NCI-H2029 treated with DMSO at 0.1 percent for 48 hours (cell line): Measurements from ENCODE around the gene ZNF765.
A peak's percentile ranks its signal among the peaks of the same experiment; 100 is the strongest.
"Not testable (repeated sequence)": the region's sequence is repeated elsewhere in the genome, so short reads cannot be mapped to it uniquely, and the experiment has no call there.

Experiments
- DNase-seq: peaks from one replicate; lab custom pipeline; 2025; lab: John Stamatoyannopoulos, UW

ZNF765 gene

DNA sequence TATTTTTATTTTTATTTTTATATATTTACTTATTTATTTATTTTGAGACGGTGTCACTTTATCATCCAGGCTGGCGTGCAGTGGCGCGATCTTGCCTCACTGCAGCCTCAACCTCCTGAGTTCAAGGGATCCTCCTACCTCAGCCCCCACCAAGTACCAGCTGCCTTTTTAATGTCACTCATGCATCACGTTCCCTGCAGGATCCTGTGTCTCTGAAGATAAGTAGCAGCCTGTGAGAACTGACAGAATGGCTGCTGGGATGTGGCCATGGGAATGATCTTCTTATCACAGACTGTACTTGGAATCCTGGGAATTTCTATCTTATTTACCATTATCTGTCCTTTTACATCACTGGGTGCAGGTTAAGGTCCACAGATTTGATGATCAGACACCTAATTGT, 27.6 kb downstream of the ZNF765 start:
- no peak for DNase-seq

DNA sequence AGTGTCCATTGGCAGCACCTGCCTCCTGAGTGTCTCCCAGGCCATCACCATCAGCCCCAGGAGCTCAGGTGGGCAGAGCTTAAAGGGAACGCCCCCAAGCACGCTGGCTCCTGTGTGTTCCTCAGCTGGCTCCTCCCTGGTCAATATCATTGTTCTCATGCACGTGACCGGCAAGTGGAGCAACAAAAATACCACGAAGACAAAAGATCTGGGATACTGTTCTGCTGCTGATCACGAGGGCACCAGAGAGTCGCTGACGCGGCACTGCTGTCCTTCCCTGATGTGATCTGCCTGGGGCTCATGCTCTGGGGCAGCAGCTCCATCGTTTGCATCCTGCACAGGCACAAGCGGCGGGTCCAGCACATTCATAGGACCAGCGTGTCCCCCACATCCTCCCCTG, 28.1 kb downstream of the ZNF765 start:
- not testable (repeated sequence) for DNase-seq

DNA sequence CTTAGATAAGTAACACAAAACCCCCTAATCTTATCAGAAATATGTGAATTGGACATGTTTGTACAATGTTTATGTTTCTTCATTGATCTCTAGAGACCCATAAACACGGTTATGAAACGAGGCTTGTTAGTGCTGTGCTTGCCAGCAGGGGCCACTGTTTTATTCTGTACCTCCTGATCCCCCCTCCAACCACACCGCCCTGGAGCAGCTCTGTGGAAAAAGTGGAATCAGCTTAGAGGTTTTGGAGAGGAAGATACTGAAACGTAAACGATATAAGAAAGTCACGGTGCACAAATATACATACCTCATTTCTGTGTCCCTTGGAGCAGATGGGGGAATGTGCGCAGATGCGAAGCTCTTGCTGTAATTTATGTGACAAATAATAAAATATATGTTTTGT, 28.7 kb downstream of the ZNF765 start:
- DNase-seq = not testable (repeated sequence)

DNA sequence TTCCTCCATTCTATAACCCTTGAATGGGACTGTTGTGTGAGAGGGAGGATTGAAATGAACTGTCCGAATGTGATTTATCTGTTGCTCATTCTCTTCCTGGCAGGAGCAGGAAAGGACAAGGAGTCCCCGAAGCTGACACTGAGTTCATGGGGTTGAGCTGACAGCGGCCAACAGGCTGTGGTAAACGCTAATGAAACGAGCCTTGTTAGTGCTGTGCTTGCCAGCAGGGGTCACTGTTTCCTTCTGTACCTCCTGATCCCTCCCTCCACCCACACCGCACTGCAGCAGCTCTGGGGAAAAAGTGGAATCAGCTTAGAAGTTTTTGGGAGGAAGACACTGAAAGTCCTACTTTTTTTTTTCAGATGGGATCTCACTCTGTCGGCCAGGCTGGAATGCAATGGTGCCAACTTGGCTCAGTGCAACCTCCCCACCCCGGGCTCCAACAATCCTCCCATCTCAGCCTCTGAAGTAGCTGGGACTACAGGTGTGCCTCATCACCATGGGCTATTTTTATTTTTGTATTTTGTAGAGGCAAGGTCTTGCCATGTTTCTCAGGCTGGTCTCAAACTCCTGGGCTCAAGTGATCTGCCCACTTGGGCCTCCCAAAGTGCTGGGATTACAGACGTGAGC, 30.1 kb downstream of the ZNF765 start:
- peak; percentile 37 for DNase-seq

DNA sequence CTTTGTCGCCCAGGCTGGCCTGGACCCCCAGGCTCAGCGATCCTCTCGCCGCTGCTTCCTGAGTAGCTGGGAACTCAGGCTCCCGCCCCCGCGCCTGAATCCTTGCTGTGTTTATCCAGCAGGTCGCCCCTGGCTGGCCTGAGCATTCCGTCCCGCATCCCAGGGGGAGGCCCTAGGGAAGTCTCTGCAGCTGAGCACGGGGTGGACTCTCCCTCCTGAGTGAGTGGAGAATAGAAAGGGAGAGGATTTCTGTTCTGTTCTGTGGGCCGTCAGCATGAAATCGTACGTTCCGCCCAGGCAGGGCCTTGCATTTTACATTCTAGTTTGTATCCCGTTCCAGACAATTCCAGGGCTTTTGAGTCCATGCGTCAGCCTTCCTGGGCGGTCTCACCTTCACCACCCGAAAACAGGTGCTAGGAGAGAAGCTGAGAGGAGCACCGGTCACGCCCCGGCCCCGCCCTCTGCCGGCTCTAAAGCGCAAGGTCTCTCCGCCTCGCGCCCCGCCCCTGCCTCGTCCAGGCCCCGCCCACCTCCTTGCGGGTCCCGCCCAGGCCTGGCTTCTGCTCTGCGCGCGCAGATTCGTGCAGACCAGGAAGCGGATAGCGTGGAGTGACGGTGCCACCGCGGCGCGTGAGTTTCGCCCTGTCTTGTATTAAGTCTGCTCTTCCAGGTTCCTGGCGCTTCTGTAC, 36.6 kb downstream of the ZNF765 start, which contains the start of gene ZNF761:
ZNF761 (plus strand) TSS at position 586 of the 689 bp plus-strand sequence. CDS start 15,285 bp downstream, outside the sequence.
- DNase-seq = peak; percentile 77

DNA sequence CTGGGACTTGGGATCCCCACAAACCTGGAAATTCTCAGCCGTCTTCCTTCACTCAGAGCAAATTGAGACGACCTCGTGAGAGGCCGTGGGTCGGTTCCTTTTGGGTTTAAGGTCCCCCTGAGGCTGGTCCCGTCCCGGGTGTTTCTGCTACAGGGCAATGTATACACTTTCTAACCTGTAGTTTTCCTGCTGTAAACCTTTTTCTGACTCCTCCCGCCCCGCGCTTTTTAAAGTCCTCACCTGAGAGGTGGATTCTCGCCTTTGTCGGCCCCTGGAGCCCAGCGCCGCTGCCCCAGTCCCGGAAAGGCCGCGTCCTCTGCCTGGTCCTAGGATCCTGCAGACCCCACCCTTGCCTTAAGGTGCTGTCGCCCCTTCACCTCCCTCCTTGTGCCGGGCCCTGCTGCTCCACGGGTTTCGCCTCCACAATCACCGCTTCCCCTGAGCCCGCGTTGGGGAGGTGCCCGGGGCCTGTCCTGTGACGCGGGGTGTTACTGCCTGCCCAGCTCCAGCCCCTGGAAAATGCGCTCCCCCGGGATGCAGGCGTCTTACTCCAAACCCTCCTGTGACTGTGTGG, 37.2 kb downstream of the ZNF765 start:
- DNase-seq = no peak

DNA sequence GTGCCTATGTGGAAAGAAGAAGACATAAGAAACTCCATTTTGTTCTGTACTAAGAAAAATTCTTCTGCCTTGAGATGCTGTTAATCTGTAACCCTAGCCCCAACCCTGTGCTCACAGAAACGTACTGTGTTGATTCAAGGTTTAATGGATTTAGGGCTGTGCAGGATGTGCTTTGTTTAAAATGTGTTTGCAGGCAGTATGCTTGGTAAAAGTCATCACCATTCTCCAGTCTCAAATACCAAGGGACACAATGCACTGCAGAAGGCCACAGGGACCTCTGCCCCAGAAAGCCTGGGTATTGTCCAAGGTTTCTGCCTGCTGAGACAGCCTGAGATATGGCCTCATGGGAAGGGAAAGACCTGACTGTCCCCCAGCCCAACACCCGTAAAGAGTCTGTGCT, 48.9 kb downstream of the ZNF765 start:
- not testable (repeated sequence) for DNase-seq

DNA sequence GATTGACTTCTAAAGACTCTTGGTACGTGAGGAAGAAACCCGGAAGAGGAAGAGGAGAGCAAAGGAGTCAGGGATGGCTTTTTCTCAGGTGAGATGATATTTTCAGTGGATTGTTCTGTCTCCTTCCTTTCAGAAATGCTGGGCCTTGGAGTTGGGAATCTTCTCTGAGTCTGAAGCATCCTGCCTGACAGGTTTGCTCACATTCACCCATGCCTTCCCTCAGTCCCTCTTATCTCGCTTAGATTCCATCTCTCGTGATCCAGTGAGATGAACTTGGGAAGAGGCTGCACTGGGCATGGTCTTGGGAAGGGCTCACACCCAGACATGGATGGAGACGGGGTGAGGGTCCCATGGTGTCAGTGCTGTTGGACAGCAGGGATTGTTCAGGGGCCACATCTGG, 52.2 kb downstream of the ZNF765 start:
- DNase-seq = not testable (repeated sequence)

DNA sequence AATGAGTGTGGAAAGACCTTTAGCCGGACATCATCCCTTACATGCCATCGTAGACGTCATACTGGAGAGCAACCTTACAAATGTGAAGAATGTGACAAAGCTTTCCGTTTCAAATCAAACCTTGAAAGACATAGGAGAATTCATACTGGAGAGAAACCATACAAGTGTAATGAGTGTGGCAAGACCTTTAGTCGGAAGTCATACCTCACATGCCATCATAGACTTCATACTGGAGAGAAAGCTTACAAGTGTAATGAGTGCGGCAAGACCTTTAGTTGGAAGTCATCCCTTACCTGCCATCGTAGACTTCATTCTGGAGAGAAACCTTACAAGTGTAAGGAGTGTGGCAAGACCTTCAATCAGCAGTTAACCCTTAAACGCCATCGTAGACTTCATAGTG, 60.9 kb downstream of the ZNF765 start:
- DNase-seq = no peak

DNA sequence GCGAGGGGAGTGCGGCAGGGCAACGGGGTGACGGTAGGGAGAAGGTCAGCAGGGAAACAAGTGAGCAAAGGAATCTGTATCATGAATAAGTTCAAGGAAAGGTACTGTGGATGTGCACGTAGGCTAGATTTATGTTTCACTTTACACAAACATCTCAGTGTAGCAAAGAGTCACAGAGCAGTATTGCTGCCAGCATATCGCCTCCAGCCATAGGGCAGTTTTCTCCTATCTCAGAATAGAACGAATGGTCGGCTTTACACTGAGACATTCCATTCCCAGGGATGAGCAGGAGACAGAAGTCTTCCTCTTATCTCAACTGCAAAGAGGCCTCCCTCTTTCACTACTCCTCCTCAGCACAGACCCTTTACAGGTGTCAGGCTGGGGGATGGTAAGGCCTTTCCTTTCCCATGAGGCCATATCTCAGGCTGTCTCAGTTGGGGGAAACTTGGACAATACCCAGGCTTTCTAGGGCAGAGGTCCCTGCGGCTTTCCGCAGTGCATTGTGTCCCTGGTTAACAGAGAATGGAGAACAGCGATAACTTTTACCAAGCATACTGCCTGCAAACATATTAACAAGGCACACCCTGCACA, 65.3 kb downstream of the ZNF765 start:
- not testable (repeated sequence) for DNase-seq

DNA sequence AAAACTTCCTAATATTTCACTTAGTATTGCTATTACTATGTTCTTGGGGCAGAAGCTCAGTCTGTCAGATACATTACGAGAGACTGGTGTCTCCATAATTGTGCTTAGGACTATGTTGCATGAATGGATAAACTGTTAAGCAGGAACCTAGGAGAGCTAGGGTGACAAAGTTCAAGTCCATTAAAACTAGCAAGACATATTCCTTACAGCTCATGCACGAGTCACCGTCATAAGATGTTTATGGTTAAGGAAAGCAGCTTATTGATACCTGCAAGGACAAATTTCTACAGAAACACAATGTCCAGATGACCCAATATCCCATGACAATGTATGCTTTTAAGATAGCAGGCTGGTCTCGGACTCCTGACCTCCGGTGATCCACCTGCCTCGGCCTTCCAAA, 66.9 kb downstream of the ZNF765 start:
- no peak for DNase-seq

DNA sequence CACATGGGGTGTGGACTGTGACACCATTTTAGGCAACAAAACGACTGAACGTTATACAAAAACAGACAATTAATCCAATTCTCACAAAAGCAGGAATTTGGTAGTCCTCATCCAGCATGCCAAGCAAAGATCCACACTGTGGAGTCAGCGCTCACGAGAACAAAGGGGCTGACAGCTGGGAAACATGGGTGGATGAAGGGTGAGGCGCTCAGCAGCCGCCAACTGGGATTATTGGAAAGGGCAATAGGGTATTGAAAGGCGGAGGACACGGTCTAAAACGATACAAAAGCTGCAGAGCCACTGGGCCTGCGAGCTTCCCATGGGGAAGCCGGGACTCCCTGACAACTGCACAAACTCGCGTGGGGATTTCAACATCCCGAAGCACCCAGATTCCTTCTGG, 67.9 kb downstream of the ZNF765 start:
- no peak for DNase-seq

DNA sequence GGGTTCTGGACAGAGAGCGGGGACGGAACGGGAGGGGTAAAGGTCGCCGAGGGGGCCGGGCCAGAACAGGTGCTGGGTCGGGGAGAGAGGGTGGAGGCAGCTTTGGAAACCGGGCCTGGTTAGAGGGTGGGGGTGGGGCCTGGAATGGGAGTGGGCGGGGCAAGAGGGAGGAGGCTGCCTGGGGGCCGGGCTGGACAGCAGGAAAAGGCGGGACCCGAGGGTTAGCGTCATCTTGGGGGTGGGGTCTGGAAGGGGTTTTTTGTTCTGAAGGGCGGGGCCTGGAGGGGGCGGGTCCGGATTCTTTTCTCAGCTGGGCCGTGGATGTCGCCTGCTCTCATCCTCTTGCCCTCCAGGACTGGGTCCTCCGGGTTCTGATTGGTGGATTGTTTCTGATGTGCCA, 68.3 kb downstream of the ZNF765 start:
- DNase-seq = no peak

DNA sequence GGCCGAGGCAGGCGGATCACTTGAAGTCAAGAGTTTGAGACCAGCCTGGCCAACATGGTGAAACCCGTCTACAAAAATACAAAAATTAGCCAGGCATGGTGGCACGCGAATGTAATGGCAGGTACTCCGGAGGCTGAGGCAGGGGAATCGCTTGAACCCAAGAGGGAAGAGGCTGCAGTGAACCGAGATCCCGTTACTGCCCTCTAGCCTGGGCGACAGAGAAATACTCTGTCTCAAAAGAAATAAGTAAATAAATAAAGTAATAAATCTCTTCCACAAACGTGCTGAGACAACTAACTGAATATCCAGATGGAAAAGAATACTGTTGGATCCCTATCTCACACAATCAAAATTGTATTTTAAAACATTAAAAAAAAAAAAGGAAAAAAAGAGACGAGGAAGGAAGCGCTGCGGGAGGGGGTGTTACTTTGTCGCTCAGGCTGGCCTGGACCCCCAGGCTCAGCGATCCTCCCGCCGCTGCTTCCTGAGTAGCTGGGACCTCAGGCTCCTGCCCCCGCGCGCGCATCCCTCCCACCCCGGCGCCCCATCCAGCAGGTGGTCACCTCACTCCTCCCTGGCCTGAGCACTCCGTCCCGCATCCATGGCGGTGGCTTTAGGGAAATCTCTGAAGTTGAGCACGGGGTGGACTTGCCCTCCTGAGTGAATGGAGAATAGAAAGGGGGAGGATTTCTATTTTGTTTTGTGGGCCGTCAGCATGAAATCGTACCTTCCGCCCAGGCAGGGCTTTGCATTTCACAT, 72.0 kb downstream of the ZNF765 start:
- no peak for DNase-seq

DNA sequence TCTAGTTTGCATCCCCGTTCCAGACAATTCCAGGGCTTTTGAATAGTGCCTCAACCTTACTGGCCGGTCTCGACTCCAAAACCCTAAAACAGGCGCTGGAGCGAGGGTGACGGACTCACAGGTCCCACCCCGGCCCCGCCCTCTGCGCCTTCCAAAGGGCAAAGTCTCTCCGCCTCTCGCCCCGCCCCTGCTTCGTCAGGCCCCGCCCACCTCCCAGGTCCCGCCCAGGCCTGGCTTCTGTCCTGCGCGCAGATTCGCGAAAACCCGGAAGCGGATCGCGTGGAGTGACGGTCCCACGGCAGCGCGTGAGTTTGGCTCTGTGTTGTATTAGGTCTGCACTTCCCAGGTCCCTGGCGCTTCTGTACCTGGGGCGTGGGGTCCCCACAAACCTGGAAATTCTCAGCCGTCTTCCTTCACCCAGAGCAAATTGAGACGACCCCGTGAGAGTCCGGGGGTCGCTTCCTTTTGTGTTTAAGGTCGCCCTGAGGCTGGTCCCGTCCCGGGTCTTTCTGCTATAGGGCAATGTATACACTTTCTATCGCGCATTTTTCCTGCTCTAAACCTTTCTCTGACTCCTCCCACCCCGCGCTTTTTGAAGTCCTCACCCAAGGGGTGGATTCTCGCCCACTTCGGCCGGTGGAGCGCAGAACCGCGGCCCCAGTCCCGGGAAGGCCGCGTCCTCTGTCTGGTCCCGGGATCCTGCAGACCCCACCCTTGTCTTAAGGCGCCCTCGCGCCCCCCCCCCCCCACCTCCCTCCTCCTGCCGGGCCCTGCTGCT, 72.7 kb downstream of the ZNF765 start, which contains the start of gene ZNF813:
ZNF813 (plus strand) TSS at position 249 of the 778 bp plus-strand sequence. CDS start 16,090 bp downstream, outside the sequence.
- DNase-seq = peak; percentile 10

DNA sequence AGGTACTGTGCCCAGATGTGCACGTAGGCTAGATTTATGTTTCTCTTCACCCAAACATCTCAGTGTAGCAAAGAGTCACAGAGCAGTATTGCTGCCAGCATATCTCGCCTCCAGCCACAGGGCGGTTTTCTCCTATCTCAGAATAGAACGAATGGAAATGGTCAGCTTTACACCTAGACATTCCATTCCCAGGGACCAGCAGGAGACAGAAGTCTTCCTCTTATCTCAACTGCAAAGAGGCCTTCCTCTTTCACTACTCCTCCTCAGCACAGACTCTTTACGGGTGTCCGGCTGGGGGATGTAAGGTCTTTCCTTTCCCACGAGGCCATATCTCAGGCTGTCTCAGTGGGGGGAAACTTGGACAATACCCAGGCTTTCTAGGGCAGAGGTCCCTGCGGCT, 73.7 kb downstream of the ZNF765 start:
- DNase-seq = not testable (repeated sequence)

DNA sequence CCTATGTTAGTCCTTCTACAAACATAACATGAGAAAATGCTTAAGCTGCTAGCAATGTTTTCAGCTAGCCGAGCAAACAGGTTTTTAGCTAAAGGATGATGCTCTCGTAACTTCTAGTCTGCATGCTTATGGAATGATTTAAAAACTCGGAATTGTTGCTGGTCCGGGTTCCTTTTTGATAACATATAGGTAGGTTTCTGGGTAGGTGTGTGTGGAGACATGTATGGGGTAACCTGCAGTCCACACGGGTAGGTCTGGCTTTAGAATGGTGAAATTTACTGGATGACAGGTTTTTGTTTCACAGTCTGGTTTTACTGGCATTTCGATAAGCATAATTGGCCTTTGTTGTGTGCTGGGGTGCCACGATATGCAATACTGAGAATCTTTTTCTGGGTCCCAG, 77.0 kb downstream of the ZNF765 start:
- no peak for DNase-seq

DNA sequence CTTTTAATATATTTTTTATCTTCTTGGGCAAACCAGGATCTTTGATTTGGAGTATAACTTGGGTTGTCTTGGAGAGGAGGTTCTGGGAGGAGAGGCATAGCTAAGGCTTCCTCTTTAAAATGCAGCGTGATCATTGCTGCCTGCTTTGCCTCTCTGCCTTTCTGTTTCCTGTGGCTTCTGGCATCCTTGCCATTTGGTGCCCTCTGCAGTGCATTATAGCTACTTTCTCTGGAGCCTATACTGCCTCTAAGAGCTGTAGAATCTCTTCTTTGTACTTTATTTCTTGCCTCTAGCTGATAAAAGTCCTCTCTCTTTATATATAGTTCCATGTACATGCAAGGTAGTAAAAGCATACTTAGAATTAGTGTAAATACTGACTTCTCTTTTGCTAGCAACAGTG, 79.9 kb downstream of the ZNF765 start:
- DNase-seq = not testable (repeated sequence)

DNA sequence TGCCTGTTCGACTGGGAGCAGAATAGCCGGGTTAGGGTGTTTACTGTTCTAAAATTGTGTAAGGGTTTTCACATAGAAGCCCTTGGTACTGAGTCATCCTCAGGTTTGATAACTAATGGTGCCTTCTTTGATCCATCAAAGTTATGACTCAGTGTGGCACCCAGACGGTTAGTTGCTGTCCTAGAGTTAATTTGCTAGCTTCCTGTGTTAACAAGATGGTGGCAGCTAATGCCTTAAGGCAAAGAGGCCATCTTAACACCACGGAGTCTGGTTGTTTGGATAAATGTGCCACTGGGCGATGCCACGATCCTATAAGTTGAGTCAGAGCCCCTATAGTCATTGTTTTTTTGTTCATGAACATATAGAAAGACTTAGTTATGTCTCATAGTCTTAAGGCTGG, 80.5 kb downstream of the ZNF765 start:
- not testable (repeated sequence) for DNase-seq
